Mesenchymal stem cell (in vitro differentiated cells and primary cell): ENCODE measurements around the gene SPTY2D1.

Experiments used
- DNase-seq: peaks from one replicate; pipeline ENCODE4 v3.0.0-alpha.2; 2013
- H2AFZ ChIP-seq: one replicate; pipeline ENCODE4 v1.6.1; 2013; ENCODE audit warnings: low read depth, mild to moderate bottlenecking, control low read depth, inconsistent platforms, low read length, moderate library complexity
- H2AK5ac ChIP-seq: 2 replicates; pipeline ENCODE4 v1.6.1; 2013; ENCODE audit warnings: low read length, moderate library complexity, mild to moderate bottlenecking, inconsistent platforms; ENCODE audit not compliant: severe bottlenecking
- H2BK120ac ChIP-seq: one replicate; pipeline ENCODE4 v1.6.1; 2013; ENCODE audit warnings: low read depth, mild to moderate bottlenecking, inconsistent platforms, low read length, moderate library complexity
- H2BK12ac ChIP-seq, 2 experiments: one replicate each; pipeline ENCODE4 v1.6.1; 2013; ENCODE audit warnings: inconsistent platforms in 2 of 2, low read length in 2 of 2, mild to moderate bottlenecking in 2 of 2, moderate library complexity in 2 of 2, control low read depth in 1 of 2
- H2BK15ac ChIP-seq: one replicate; pipeline ENCODE4 v1.6.1; 2013; ENCODE audit warnings: mild to moderate bottlenecking, low read depth, inconsistent platforms; ENCODE audit not compliant: poor library complexity, severe bottlenecking
- H2BK5ac ChIP-seq: 2 replicates; pipeline ENCODE4 v1.6.1; 2013; ENCODE audit warnings: low read depth, mild to moderate bottlenecking, low read length, control low read depth, inconsistent platforms; ENCODE audit not compliant: poor library complexity, severe bottlenecking
- H3K14ac ChIP-seq, 2 experiments: one replicate each; pipeline ENCODE4 v1.6.1; 2013; ENCODE audit warnings: inconsistent platforms in 2 of 2, low read length in 2 of 2, control low read depth in 1 of 2, mild to moderate bottlenecking in 1 of 2, moderate library complexity in 1 of 2
- H3K18ac ChIP-seq, 2 experiments: one replicate each; pipeline ENCODE4 v1.6.1; 2013; ENCODE audit warnings: inconsistent platforms in 2 of 2, low read length in 2 of 2, control low read depth in 1 of 2, low read depth in 1 of 2, mild to moderate bottlenecking in 1 of 2
- H3K23ac ChIP-seq, 2 experiments: one replicate each; pipeline ENCODE4 v1.6.1; 2013; ENCODE audit warnings: inconsistent platforms in 2 of 2, low read length in 2 of 2, mild to moderate bottlenecking in 2 of 2, moderate library complexity in 2 of 2, control low read depth in 1 of 2
- H3K27ac ChIP-seq: 2 replicates; pipeline ENCODE4 v1.5.1; 2013; ENCODE audit warnings: mild to moderate bottlenecking, moderate library complexity, low read length, control low read depth, inconsistent platforms; ENCODE audit not compliant: poor library complexity, severe bottlenecking
- H3K27me3 ChIP-seq, 2 experiments: 2 replicates each; pipeline versions ENCODE4 v1.6.1 to v1.7.0; 2013; ENCODE audit warnings: low read length in 2 of 2, mild to moderate bottlenecking in 2 of 2, moderate library complexity in 2 of 2, control low read depth in 1 of 2, inconsistent platforms in 1 of 2; ENCODE audit not compliant: control insufficient read depth in 1 of 2, insufficient read depth in 1 of 2
- H3K36me3 ChIP-seq, 2 experiments: 2 replicates each; pipeline versions ENCODE4 v1.6.1 to v1.7.0; 2013; ENCODE audit warnings: low read length in 2 of 2, control low read depth in 1 of 2, inconsistent platforms in 1 of 2, low read depth in 1 of 2, mild to moderate bottlenecking in 1 of 2; ENCODE audit not compliant: insufficient read depth in 2 of 2, control insufficient read depth in 1 of 2
- H3K4ac ChIP-seq, 2 experiments: one replicate each; pipeline ENCODE4 v1.6.1; 2013; ENCODE audit warnings: inconsistent platforms in 2 of 2, low read length in 2 of 2, mild to moderate bottlenecking in 2 of 2, moderate library complexity in 2 of 2, control low read depth in 1 of 2, low read depth in 1 of 2
- H3K4me1 ChIP-seq: 2 replicates; pipeline ENCODE4 v1.6.1; 2013; ENCODE audit warnings: low read depth, low read length, control low read depth; ENCODE audit not compliant: control insufficient read depth, insufficient read depth
- H3K4me2 ChIP-seq: 2 replicates; pipeline ENCODE4 v1.6.1; 2013; ENCODE audit warnings: low read length, mild to moderate bottlenecking, inconsistent platforms; ENCODE audit not compliant: poor library complexity, severe bottlenecking
- H3K4me3 ChIP-seq, 2 experiments: 2 replicates each; pipeline versions ENCODE4 v1.5.1 to v1.7.0; 2013; ENCODE audit warnings: low read length in 2 of 2, mild to moderate bottlenecking in 2 of 2, control low read depth in 1 of 2, low read depth in 1 of 2; ENCODE audit not compliant: insufficient read depth in 1 of 2
- H3K79me1 ChIP-seq: replicated peaks from 2 replicates; pipeline ENCODE4 v1.6.1; 2013; ENCODE audit warnings: mild to moderate bottlenecking, control low read depth, low read length, inconsistent platforms; ENCODE audit not compliant: poor library complexity, severe bottlenecking
- H3K9ac ChIP-seq: 2 replicates; pipeline ENCODE4 v1.7.0; 2013; ENCODE audit warnings: mild to moderate bottlenecking, low read length, moderate library complexity
- H3K9me3 ChIP-seq: 2 replicates; pipeline ENCODE4 v1.7.0; 2013; ENCODE audit warnings: mild to moderate bottlenecking, low read length; ENCODE audit not compliant: control insufficient read depth
- H4K8ac ChIP-seq: one replicate; pipeline ENCODE4 v1.6.1; 2013; ENCODE audit warnings: inconsistent platforms, mild to moderate bottlenecking, low read length, moderate library complexity
- H4K91ac ChIP-seq: one replicate; pipeline ENCODE4 v1.6.1; 2013; ENCODE audit warnings: mild to moderate bottlenecking, low read length, inconsistent platforms
- WGBS: methylation state at CpG from one replicate; pipeline ENCODE4 v1.1.7; 2013; ENCODE audit warnings: mixed read lengths; 5-methylcytosine and 5-hydroxymethylcytosine counted together

Gene SPTY2D1

DNA sequence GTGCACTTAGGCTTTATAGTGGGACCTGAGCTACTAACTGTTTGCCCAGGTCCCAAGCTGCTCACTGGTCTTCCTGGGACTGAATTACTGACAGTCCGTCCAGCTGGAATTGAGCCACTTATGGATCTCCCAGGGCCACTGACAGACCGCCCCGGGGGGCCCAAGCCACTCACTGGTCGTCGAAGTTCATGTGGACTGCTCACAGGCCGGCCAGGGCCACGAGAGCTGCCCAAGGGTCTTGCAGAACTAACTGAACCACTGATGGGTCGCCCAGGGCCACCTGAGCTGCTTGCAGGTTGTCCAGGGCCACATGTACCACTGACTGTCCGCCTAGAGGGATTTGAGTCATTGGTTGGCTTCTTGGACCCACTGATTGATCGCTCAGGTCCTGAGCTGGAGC is 19.5 kb downstream of the SPTY2D1 start:
- no peak overlapping the region for H3K4ac ChIP-seq
- 97% methylated on average over 10 of the region's 10 CpGs for WGBS
- no peak overlapping the region for H3K4me2 ChIP-seq
- H2BK5ac ChIP-seq = no peak overlapping the region
- no peak overlapping the region for H4K8ac ChIP-seq
- H3K23ac ChIP-seq = no peak overlapping the region
- no peak overlapping the region for H2BK15ac ChIP-seq
- no peaks in the 10 kb centered on the region for H3K27me3 ChIP-seq
- H3K4me3 ChIP-seq = no peak overlapping the region
- peaks cover 3% of the 10 kb centered on the region for H3K4me1 ChIP-seq
- no peak for DNase-seq
- peaks cover 23% of the 10 kb centered on the region for H3K79me1 ChIP-seq
- no peak overlapping the region for H3K9ac ChIP-seq
- H2BK120ac ChIP-seq = no peak overlapping the region
- H2BK12ac ChIP-seq = no peak overlapping the region
- H3K9me3 ChIP-seq = no peaks in the 10 kb centered on the region
- H3K14ac ChIP-seq = no peak overlapping the region
- no peak overlapping the region for H2AK5ac ChIP-seq
- no peak overlapping the region for H2AFZ ChIP-seq
- no peak overlapping the region for H3K18ac ChIP-seq
- H3K27ac ChIP-seq = no peak overlapping the region
- H3K36me3 ChIP-seq = peaks cover 17 to 56% of the 10 kb centered on the region in 2 experiments
- no peak overlapping the region for H4K91ac ChIP-seq

DNA sequence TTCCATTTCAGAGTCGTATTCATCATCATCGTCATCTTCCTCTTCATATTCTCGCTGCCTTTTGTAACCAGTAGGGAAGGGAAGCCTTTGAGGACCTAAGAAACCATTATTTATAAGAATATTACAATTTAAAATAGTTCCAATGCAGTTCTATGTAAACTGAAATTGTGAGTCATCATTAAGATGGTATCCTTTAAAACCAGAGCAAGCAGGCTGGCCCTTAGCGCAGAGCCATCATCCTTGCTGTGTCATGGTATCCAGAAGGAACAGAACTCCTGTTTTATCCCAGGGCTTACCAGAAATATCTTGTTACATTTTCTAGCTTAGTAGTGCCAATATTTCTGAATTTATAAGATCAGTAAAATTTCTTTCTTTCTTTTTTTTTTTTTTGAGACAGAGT is 21.7 kb downstream of the SPTY2D1 start:
- no peaks in the 10 kb centered on the region for H3K27me3 ChIP-seq

DNA sequence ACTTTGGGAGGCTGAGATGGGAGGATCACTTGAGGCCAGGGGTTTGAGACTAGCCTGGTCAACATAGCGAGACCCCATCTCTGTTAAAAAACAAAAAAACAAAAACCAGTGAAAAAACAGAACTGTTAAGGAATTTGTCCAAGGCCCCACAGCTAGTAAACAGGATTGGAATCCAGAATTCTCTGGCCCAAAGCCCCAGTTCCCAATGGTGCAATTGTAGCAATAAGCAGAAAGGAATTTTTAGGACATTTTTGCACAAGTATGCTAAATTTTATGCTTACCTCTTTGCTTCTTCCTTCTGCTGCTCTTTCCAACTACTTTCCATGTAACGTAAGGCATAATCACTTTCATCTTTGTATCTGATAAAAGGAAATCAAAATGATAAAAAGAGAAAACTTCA is 22.9 kb downstream of the SPTY2D1 start:
- no peak overlapping the region for H4K91ac ChIP-seq
- no peak overlapping the region for H4K8ac ChIP-seq
- no peaks in the 10 kb centered on the region for H3K27me3 ChIP-seq
- H3K27ac ChIP-seq = no peak overlapping the region
- H3K14ac ChIP-seq = no peak overlapping the region
- peaks cover 22 to 82% of the 10 kb centered on the region in 2 experiments for H3K36me3 ChIP-seq
- no peak overlapping the region for H3K4me3 ChIP-seq
- peaks cover 2% of the 10 kb centered on the region for H3K4me1 ChIP-seq
- no peak overlapping the region for H2BK120ac ChIP-seq
- H3K4me2 ChIP-seq = no peak overlapping the region
- no peak overlapping the region for H3K23ac ChIP-seq
- no peak overlapping the region for H2AFZ ChIP-seq
- WGBS = no CpG with 5 or more reads among the region's 2 CpGs
- no peak for DNase-seq
- H3K9ac ChIP-seq = peak overlapping the region; percentile 22
- H2BK15ac ChIP-seq = no peak overlapping the region
- no peak overlapping the region for H2BK5ac ChIP-seq
- no peak overlapping the region for H2AK5ac ChIP-seq
- H3K18ac ChIP-seq = no peak overlapping the region
- H3K9me3 ChIP-seq = no peaks in the 10 kb centered on the region
- H3K79me1 ChIP-seq = peaks cover 25% of the 10 kb centered on the region
- H2BK12ac ChIP-seq = no peak overlapping the region
- no peak overlapping the region for H3K4ac ChIP-seq

More for the DNA sequence above, 21.7 kb downstream of the SPTY2D1 start:
- H3K14ac ChIP-seq = no peak overlapping the region
- H2BK5ac ChIP-seq = no peak overlapping the region
- no peak overlapping the region for H4K91ac ChIP-seq
- no peak overlapping the region for H4K8ac ChIP-seq
- peaks cover 26% of the 10 kb centered on the region for H3K79me1 ChIP-seq
- H3K23ac ChIP-seq = no peak overlapping the region
- H2BK12ac ChIP-seq = no peak overlapping the region
- H3K9ac ChIP-seq = no peak overlapping the region
- H2BK15ac ChIP-seq = no peak overlapping the region
- H3K4me1 ChIP-seq = peaks cover 2% of the 10 kb centered on the region
- peaks cover 17 to 77% of the 10 kb centered on the region in 2 experiments for H3K36me3 ChIP-seq
- no peak overlapping the region for H2AK5ac ChIP-seq
- WGBS = 100% methylated on average over 1 of the region's 4 CpGs
- H3K4ac ChIP-seq = no peak overlapping the region
- H3K18ac ChIP-seq = no peak overlapping the region
- no peak overlapping the region for H3K4me3 ChIP-seq
- H2AFZ ChIP-seq = no peak overlapping the region
- no peak overlapping the region for H3K27ac ChIP-seq
- no peak overlapping the region for H2BK120ac ChIP-seq
- DNase-seq = no peak
- no peaks in the 10 kb centered on the region for H3K9me3 ChIP-seq
- H3K4me2 ChIP-seq = no peak overlapping the region

DNA sequence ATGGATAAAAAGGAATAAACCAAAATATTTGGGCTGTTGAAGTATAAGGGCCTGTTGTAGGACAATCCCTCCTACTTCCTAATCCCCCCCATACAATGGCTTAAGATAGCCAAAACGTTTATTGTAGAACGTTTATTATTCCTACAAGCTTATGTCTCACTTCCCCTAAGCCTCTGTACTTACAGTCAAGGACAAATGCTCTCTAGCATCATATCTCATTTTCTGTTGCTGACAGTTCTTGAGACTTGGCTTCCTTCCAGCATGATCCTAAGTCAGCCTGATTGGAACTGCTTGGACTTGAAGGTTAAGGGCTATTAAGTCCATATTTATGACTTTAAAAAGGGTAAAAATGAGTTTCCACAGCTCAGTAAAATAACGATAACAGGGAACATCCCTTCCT is 25.8 kb downstream of the SPTY2D1 start:
- no peak for DNase-seq
- Histone ChIP-seq H3K27ac (no peak overlapping the region), H2BK5ac (no peak overlapping the region), H2AFZ (no peak overlapping the region), H3K79me1 (peaks cover 13% of the 10 kb centered on the region), H2BK12ac (no peak overlapping the region), H3K4me3 (no peak overlapping the region), H3K9me3 (no peaks in the 10 kb centered on the region), H3K4ac (no peak overlapping the region), H3K18ac (no peak overlapping the region), H3K27me3 (no peaks in the 10 kb centered on the region), H3K9ac (no peak overlapping the region), H2BK120ac (no peak overlapping the region), H3K4me1 (no peaks in the 10 kb centered on the region), H3K4me2 (no peak overlapping the region), H3K23ac (no peak overlapping the region), H4K8ac (no peak overlapping the region), H4K91ac (no peak overlapping the region), H3K14ac (no peak overlapping the region), H2BK15ac (no peak overlapping the region), H3K36me3 (peaks cover 22 to 69% of the 10 kb centered on the region in 2 experiments), H2AK5ac (no peak overlapping the region)
- 49% methylated on average over 2 of the region's 3 CpGs for WGBS
